ENCODE measurements around the gene NFIB.

NFIB gene

GRCh38 chr9:14306672-14307660 is 7.0 kb downstream of the NFIB start:
- ATAC-seq = no peak
- Mint-ChIP-seq H3K36me3 (no peaks in the 10 kb centered on the region), H3K27ac (no peak overlapping the region), H3K27me3 (peaks cover 27% of the 10 kb centered on the region), H3K9me3 (no peaks in the 10 kb centered on the region), H3K4me1 (no peaks in the 10 kb centered on the region), H3K4me3 (no peak overlapping the region)

GRCh38 chr9:14306188-14306587 is 7.8 kb downstream of the NFIB start:
- H3K4me3 Mint-ChIP-seq = no peak overlapping the region
- peaks cover 27% of the 10 kb centered on the region for H3K27me3 Mint-ChIP-seq
- H3K9me3 Mint-ChIP-seq = no peaks in the 10 kb centered on the region
- H3K27ac Mint-ChIP-seq = no peak overlapping the region
- ATAC-seq = no peak
- H3K36me3 Mint-ChIP-seq = no peaks in the 10 kb centered on the region
- no peaks in the 10 kb centered on the region for H3K4me1 Mint-ChIP-seq

- Mint-ChIP-seq H3K36me3 (no peaks in the 10 kb centered on the region), H3K27ac (no peak overlapping the region), H3K4me1 (no peaks in the 10 kb centered on the region), H3K4me3 (no peak overlapping the region), H3K9me3 (no peaks in the 10 kb centered on the region), H3K27me3 (peaks cover 34% of the 10 kb centered on the region)
- ATAC-seq = no peak
These were observed 9.7 kb downstream of the NFIB start for GRCh38 chr9:14304259-14304658.

- H3K4me3 Mint-ChIP-seq = no peak overlapping the region
- H3K27me3 Mint-ChIP-seq = peaks cover 26% of the 10 kb centered on the region
- no peaks in the 10 kb centered on the region for H3K9me3 Mint-ChIP-seq
- no peaks in the 10 kb centered on the region for H3K36me3 Mint-ChIP-seq
- no peak for ATAC-seq
- no peak overlapping the region for H3K27ac Mint-ChIP-seq
- H3K4me1 Mint-ChIP-seq = no peaks in the 10 kb centered on the region
These were observed 10.4 kb downstream of the NFIB start for GRCh38 chr9:14303521-14303920.

- Mint-ChIP-seq H3K36me3 (no peaks in the 10 kb centered on the region), H3K4me1 (no peaks in the 10 kb centered on the region), H3K27me3 (peaks cover 22% of the 10 kb centered on the region), H3K27ac (no peak overlapping the region), H3K9me3 (no peaks in the 10 kb centered on the region), H3K4me3 (no peak overlapping the region)
- ATAC-seq = no peak
These were observed 10.8 kb downstream of the NFIB start for GRCh38 chr9:14303100-14303499.

GRCh38 chr9:14302405-14302804 is 11.5 kb downstream of the NFIB start:
- no peaks in the 10 kb centered on the region for H3K36me3 Mint-ChIP-seq
- H3K9me3 Mint-ChIP-seq = no peaks in the 10 kb centered on the region
- ATAC-seq = no peak
- no peak overlapping the region for H3K4me3 Mint-ChIP-seq
- peaks cover 16% of the 10 kb centered on the region for H3K27me3 Mint-ChIP-seq
- H3K27ac Mint-ChIP-seq = no peak overlapping the region
- no peaks in the 10 kb centered on the region for H3K4me1 Mint-ChIP-seq

- no peak overlapping the region for H3K27ac Mint-ChIP-seq
- H3K9me3 Mint-ChIP-seq = no peaks in the 10 kb centered on the region
- H3K4me1 Mint-ChIP-seq = no peaks in the 10 kb centered on the region
- ATAC-seq = no peak
- H3K36me3 Mint-ChIP-seq = no peaks in the 10 kb centered on the region
- H3K27me3 Mint-ChIP-seq = peaks cover 17% of the 10 kb centered on the region
- H3K4me3 Mint-ChIP-seq = no peak overlapping the region
These were observed 12.3 kb downstream of the NFIB start for GRCh38 chr9:14301583-14302021.

- no peak overlapping the region for H3K27ac Mint-ChIP-seq
- H3K27me3 Mint-ChIP-seq = peaks cover 17% of the 10 kb centered on the region
- H3K36me3 Mint-ChIP-seq = no peaks in the 10 kb centered on the region
- no peak for ATAC-seq
- no peaks in the 10 kb centered on the region for H3K4me1 Mint-ChIP-seq
- H3K9me3 Mint-ChIP-seq = no peaks in the 10 kb centered on the region
- no peak overlapping the region for H3K4me3 Mint-ChIP-seq
These were observed 12.9 kb downstream of the NFIB start for GRCh38 chr9:14301006-14301405.

- no peaks in the 10 kb centered on the region for H3K36me3 Mint-ChIP-seq
- no peak overlapping the region for H3K27ac Mint-ChIP-seq
- no peaks in the 10 kb centered on the region for H3K4me1 Mint-ChIP-seq
- H3K27me3 Mint-ChIP-seq = peaks cover 17% of the 10 kb centered on the region
- H3K9me3 Mint-ChIP-seq = no peaks in the 10 kb centered on the region
- no peak overlapping the region for H3K4me3 Mint-ChIP-seq
- ATAC-seq = no peak
These were observed 13.4 kb downstream of the NFIB start for GRCh38 chr9:14300588-14300987.

GRCh38 chr9:14300040-14300439 is 13.9 kb downstream of the NFIB start:
- Mint-ChIP-seq H3K4me3 (no peak overlapping the region), H3K27ac (no peak overlapping the region), H3K4me1 (no peaks in the 10 kb centered on the region), H3K27me3 (peaks cover 17% of the 10 kb centered on the region), H3K36me3 (no peaks in the 10 kb centered on the region), H3K9me3 (no peaks in the 10 kb centered on the region)
- ATAC-seq = no peak

GRCh38 chr9:14298601-14299022 is 15.3 kb downstream of the NFIB start:
- no peaks in the 10 kb centered on the region for H3K4me1 Mint-ChIP-seq
- peaks cover 17% of the 10 kb centered on the region for H3K27me3 Mint-ChIP-seq
- ATAC-seq = no peak
- H3K9me3 Mint-ChIP-seq = no peaks in the 10 kb centered on the region
- no peak overlapping the region for H3K4me3 Mint-ChIP-seq
- no peak overlapping the region for H3K27ac Mint-ChIP-seq
- H3K36me3 Mint-ChIP-seq = no peaks in the 10 kb centered on the region

- ATAC-seq = no peak
- Mint-ChIP-seq H3K27me3 (peaks cover 17% of the 10 kb centered on the region), H3K4me3 (no peak overlapping the region), H3K36me3 (no peaks in the 10 kb centered on the region), H3K27ac (no peak overlapping the region), H3K4me1 (no peaks in the 10 kb centered on the region), H3K9me3 (no peaks in the 10 kb centered on the region)
These were observed 17.3 kb downstream of the NFIB start for GRCh38 chr9:14296495-14297113.

- no peaks in the 10 kb centered on the region for H3K4me1 Mint-ChIP-seq
- H3K4me3 Mint-ChIP-seq = no peak overlapping the region
- H3K27me3 Mint-ChIP-seq = peaks cover 12% of the 10 kb centered on the region
- H3K36me3 Mint-ChIP-seq = no peaks in the 10 kb centered on the region
- no peak for ATAC-seq
- no peak overlapping the region for H3K27ac Mint-ChIP-seq
- no peaks in the 10 kb centered on the region for H3K9me3 Mint-ChIP-seq
These were observed 19.3 kb downstream of the NFIB start for GRCh38 chr9:14294659-14295058.

- Mint-ChIP-seq H3K4me1 (no peaks in the 10 kb centered on the region), H3K36me3 (no peaks in the 10 kb centered on the region), H3K27me3 (peaks cover 20% of the 10 kb centered on the region), H3K27ac (no peak overlapping the region), H3K9me3 (no peaks in the 10 kb centered on the region), H3K4me3 (no peak overlapping the region)
- ATAC-seq = no peak
These were observed 20.1 kb downstream of the NFIB start for GRCh38 chr9:14293801-14294200.

- no peaks in the 10 kb centered on the region for H3K4me1 Mint-ChIP-seq
- H3K9me3 Mint-ChIP-seq = no peaks in the 10 kb centered on the region
- H3K36me3 Mint-ChIP-seq = no peaks in the 10 kb centered on the region
- H3K4me3 Mint-ChIP-seq = no peak overlapping the region
- H3K27me3 Mint-ChIP-seq = peaks cover 23% of the 10 kb centered on the region
- no peak for ATAC-seq
- no peak overlapping the region for H3K27ac Mint-ChIP-seq
These were observed 21.7 kb downstream of the NFIB start for GRCh38 chr9:14292181-14292739.
